ENCODE results near the gene CDH11. TPM values are rescaled to one million over a fixed set of nuclear protein-coding genes. Genes with fewer than 3 reads are reported as not detected.

CDH11 gene
- total RNA-seq, 2 donors from 2014 or later: not detected

- H3K36me3 Mint-ChIP-seq (ENCODE audit: insufficient read depth in 2 of 2): no peaks in the 10 kb centered on the region
- H3K27me3 Mint-ChIP-seq (ENCODE audit: low read depth): no peaks in the 10 kb centered on the region
- DNase-seq (no peak), ATAC-seq (replicated peaks in 1 of 2) (no peak)
- peaks cover 2 to 5% of the 10 kb centered on the region in 2 donors for H3K9me3 Mint-ChIP-seq
- H3K4me1 Mint-ChIP-seq (ENCODE audit: low read depth): no peaks in the 10 kb centered on the region
- H3K27ac Mint-ChIP-seq: no peak overlapping the region
- no peak overlapping the region for H3K4me3 Mint-ChIP-seq
Observed at GRCh38 chr16:65061263-65061662, 60.6 kb downstream of the CDH11 start.

GRCh38 chr16:65059406-65059980 lies 62.4 kb downstream of the CDH11 start:
- no peak overlapping the region for H3K4me3 Mint-ChIP-seq
- no peaks in the 10 kb centered on the region for H3K27me3 Mint-ChIP-seq (ENCODE audit: low read depth)
- H3K27ac Mint-ChIP-seq: no peak overlapping the region
- no peak for ATAC-seq (replicated peaks in 1 of 2)
- no peaks in the 10 kb centered on the region for H3K36me3 Mint-ChIP-seq (ENCODE audit: insufficient read depth in 2 of 2)
- no peaks in the 10 kb centered on the region for H3K4me1 Mint-ChIP-seq (ENCODE audit: low read depth)
- peaks cover 3 to 4% of the 10 kb centered on the region in 2 donors for H3K9me3 Mint-ChIP-seq
- no peak for DNase-seq

- no peak overlapping the region for H3K27ac Mint-ChIP-seq
- no peaks in the 10 kb centered on the region for H3K27me3 Mint-ChIP-seq (ENCODE audit: low read depth)
- H3K9me3 Mint-ChIP-seq: peaks cover 8 to 11% of the 10 kb centered on the region in 2 donors
- DNase-seq (no peak), ATAC-seq (replicated peaks in 1 of 2) (no peak)
- H3K4me3 Mint-ChIP-seq: no peak overlapping the region
- no peaks in the 10 kb centered on the region for H3K36me3 Mint-ChIP-seq (ENCODE audit: insufficient read depth in 2 of 2)
- no peaks in the 10 kb centered on the region for H3K4me1 Mint-ChIP-seq (ENCODE audit: low read depth)
Observed at GRCh38 chr16:65057184-65057583, 64.7 kb downstream of the CDH11 start.

- no peak for ATAC-seq (replicated peaks in 1 of 2)
- peaks cover 8 to 9% of the 10 kb centered on the region in 2 donors for H3K9me3 Mint-ChIP-seq
- H3K27me3 Mint-ChIP-seq (ENCODE audit: low read depth): no peaks in the 10 kb centered on the region
Observed at GRCh38 chr16:65054457-65054856, 67.4 kb downstream of the CDH11 start.

GRCh38 chr16:65049679-65050078 lies 72.2 kb downstream of the CDH11 start:
- Mint-ChIP-seq H3K4me1 (ENCODE audit: low read depth) (no peaks in the 10 kb centered on the region), H3K4me3 (no peak overlapping the region), H3K9me3 (peaks cover 6 to 9% of the 10 kb centered on the region in 2 donors), H3K27ac (no peak overlapping the region), H3K36me3 (ENCODE audit: insufficient read depth in 2 of 2) (no peaks in the 10 kb centered on the region), H3K27me3 (ENCODE audit: low read depth) (no peaks in the 10 kb centered on the region)
- ATAC-seq (replicated peaks in 1 of 2) (no peak), DNase-seq (no peak)

More at GRCh38 chr16:65054457-65054856, 67.4 kb downstream of the CDH11 start:
- Mint-ChIP-seq H3K27ac (no peak overlapping the region), H3K36me3 (ENCODE audit: insufficient read depth in 2 of 2) (no peaks in the 10 kb centered on the region), H3K4me1 (ENCODE audit: low read depth) (no peaks in the 10 kb centered on the region), H3K4me3 (no peak overlapping the region)
- no peak for DNase-seq

- no peak overlapping the region for H3K4me3 Mint-ChIP-seq
- H3K4me1 Mint-ChIP-seq (ENCODE audit: low read depth): no peaks in the 10 kb centered on the region
- H3K36me3 Mint-ChIP-seq (ENCODE audit: insufficient read depth in 2 of 2): no peaks in the 10 kb centered on the region
- H3K27ac Mint-ChIP-seq: no peak overlapping the region
- ATAC-seq (replicated peaks in 1 of 2): no peak
- DNase-seq: no peak
- H3K9me3 Mint-ChIP-seq: peaks cover 5 to 6% of the 10 kb centered on the region in 2 donors
- no peaks in the 10 kb centered on the region for H3K27me3 Mint-ChIP-seq (ENCODE audit: low read depth)
Observed at GRCh38 chr16:65045961-65046360, 75.9 kb downstream of the CDH11 start.

GRCh38 chr16:65044873-65045272 lies 77.0 kb downstream of the CDH11 start:
- no peak overlapping the region for H3K4me3 Mint-ChIP-seq
- H3K4me1 Mint-ChIP-seq (ENCODE audit: low read depth): no peaks in the 10 kb centered on the region
- H3K27me3 Mint-ChIP-seq (ENCODE audit: low read depth): no peaks in the 10 kb centered on the region
- peaks cover 5 to 6% of the 10 kb centered on the region in 2 donors for H3K9me3 Mint-ChIP-seq
- ATAC-seq (replicated peaks in 1 of 2): no peak
- DNase-seq: no peak
- H3K36me3 Mint-ChIP-seq (ENCODE audit: insufficient read depth in 2 of 2): no peaks in the 10 kb centered on the region
- no peak overlapping the region for H3K27ac Mint-ChIP-seq

GRCh38 chr16:65044026-65044425 lies 77.8 kb downstream of the CDH11 start:
- Mint-ChIP-seq H3K9me3 (peaks cover 5 to 6% of the 10 kb centered on the region in 2 donors), H3K4me1 (ENCODE audit: low read depth) (no peaks in the 10 kb centered on the region), H3K27ac (no peak overlapping the region), H3K4me3 (no peak overlapping the region), H3K27me3 (ENCODE audit: low read depth) (no peaks in the 10 kb centered on the region), H3K36me3 (ENCODE audit: insufficient read depth in 2 of 2) (no peaks in the 10 kb centered on the region)
- ATAC-seq (replicated peaks in 1 of 2): no peak
- no peak for DNase-seq

- Mint-ChIP-seq H3K27me3 (ENCODE audit: low read depth) (no peaks in the 10 kb centered on the region), H3K9me3 (peaks cover 5% of the 10 kb centered on the region in 2 donors), H3K4me3 (no peak overlapping the region), H3K36me3 (ENCODE audit: insufficient read depth in 2 of 2) (no peaks in the 10 kb centered on the region), H3K4me1 (ENCODE audit: low read depth) (no peaks in the 10 kb centered on the region), H3K27ac (no peak overlapping the region)
- ATAC-seq (replicated peaks in 1 of 2) (no peak), DNase-seq (no peak)
Observed at GRCh38 chr16:65042438-65043365, 79.2 kb downstream of the CDH11 start.

GRCh38 chr16:65041667-65042066 lies 80.2 kb downstream of the CDH11 start:
- Mint-ChIP-seq H3K36me3 (ENCODE audit: insufficient read depth in 2 of 2) (no peaks in the 10 kb centered on the region), H3K27ac (no peak overlapping the region), H3K4me3 (no peak overlapping the region), H3K4me1 (ENCODE audit: low read depth) (no peaks in the 10 kb centered on the region), H3K9me3 (peaks cover 5 to 7% of the 10 kb centered on the region in 2 donors), H3K27me3 (ENCODE audit: low read depth) (no peaks in the 10 kb centered on the region)
- DNase-seq (no peak), ATAC-seq (replicated peaks in 1 of 2) (no peak)

GRCh38 chr16:65038100-65038499 lies 83.8 kb downstream of the CDH11 start:
- peaks cover 1 to 7% of the 10 kb centered on the region in 2 donors for H3K9me3 Mint-ChIP-seq
- ATAC-seq (replicated peaks in 1 of 2) (no peak), DNase-seq (no peak)
- no peaks in the 10 kb centered on the region for H3K27me3 Mint-ChIP-seq (ENCODE audit: low read depth)
- H3K4me1 Mint-ChIP-seq (ENCODE audit: low read depth): no peaks in the 10 kb centered on the region
- H3K36me3 Mint-ChIP-seq (ENCODE audit: insufficient read depth in 2 of 2): no peaks in the 10 kb centered on the region
- H3K27ac Mint-ChIP-seq: no peak overlapping the region
- H3K4me3 Mint-ChIP-seq: no peak overlapping the region

- H3K9me3 Mint-ChIP-seq: peaks cover 0 to 7% of the 10 kb centered on the region in 2 donors
- no peaks in the 10 kb centered on the region for H3K36me3 Mint-ChIP-seq (ENCODE audit: insufficient read depth in 2 of 2)
Observed at GRCh38 chr16:65037556-65037955, 84.3 kb downstream of the CDH11 start.

GRCh38 chr16:65034915-65035314 lies 86.9 kb downstream of the CDH11 start:
- Mint-ChIP-seq H3K4me1 (ENCODE audit: low read depth) (no peaks in the 10 kb centered on the region), H3K36me3 (ENCODE audit: insufficient read depth in 2 of 2) (no peaks in the 10 kb centered on the region), H3K9me3 (peaks cover 3 to 8% of the 10 kb centered on the region in 2 donors), H3K27ac (no peak overlapping the region), H3K4me3 (no peak overlapping the region), H3K27me3 (ENCODE audit: low read depth) (no peaks in the 10 kb centered on the region)
- ATAC-seq (replicated peaks in 1 of 2): no peak
- DNase-seq: no peak

More at GRCh38 chr16:65037556-65037955, 84.3 kb downstream of the CDH11 start:
- DNase-seq (no peak), ATAC-seq (replicated peaks in 1 of 2) (no peak)
- Mint-ChIP-seq H3K27ac (no peak overlapping the region), H3K4me1 (ENCODE audit: low read depth) (no peaks in the 10 kb centered on the region), H3K4me3 (no peak overlapping the region), H3K27me3 (ENCODE audit: low read depth) (no peaks in the 10 kb centered on the region)
